ENCODE measurements around the gene OR4D1. TPM values are rescaled to one million over a fixed set of nuclear protein-coding genes. Genes with fewer than 3 reads are reported as not detected.

The OR4D1 gene
- total and polyA plus RNA-seq, 2 of the 13 experiments (the other 11 are each of a cell fraction or from before 2014, with no cell fraction given), result not detected

GRCh38 chr17:58192612-58193011 is 44.4 kb downstream of the OR4D1 start, which contains the start of gene EPX:
EPX (plus strand) TSS chr17:58192726; CDS start chr17:58192847, 121 bp downstream.
- H3K27me3 ChIP-seq (ENCODE audit: control insufficient read depth in 1 of 2, insufficient read depth in 2 of 2, low read length in 2 of 2), result peaks cover 3 to 68% of the 10 kb centered on the region in 2 experiments; a peak in 4 of 5 replicates
- DNase-seq (ENCODE audit: low spot score) (no peak), FAIRE-seq (no peak), ATAC-seq (no peak)
- no peaks in the 10 kb centered on the region for H3K4me1 ChIP-seq (ENCODE audit: insufficient read depth, low read length)
- H3K9me3 ChIP-seq (ENCODE audit: low read length), result no peaks in the 10 kb centered on the region
- POLR2A ChIA-PET, result no interaction called here
- H3K4me3 ChIP-seq (replicated peaks in 1 of 3; ENCODE audit: insufficient read depth in 1 of 3, low read depth in 2 of 3, low read length in 3 of 3), result no peak within 1 kb of the TSS
- H3K4me2 ChIP-seq (ENCODE audit: low read depth, low read length), result no peak within 1 kb of the TSS
- H3K36me3 ChIP-seq (replicated peaks in 1 of 2; ENCODE audit: control insufficient read depth in 1 of 2, insufficient read depth in 2 of 2, low read length in 2 of 2), result no peaks in the 10 kb centered on the region
- CTCF ChIA-PET (ENCODE audit: low intra/inter-chr PET ratio, low total read pairs), result no interaction called here
- H4K20me1 ChIP-seq (ENCODE audit: insufficient read depth, low read length), result no peaks in the 10 kb centered on the region
- TF ChIP-seq KLF15 (CRISPR knock-in tag; IDR thresholded peaks at IDR 0.05; ENCODE audit: borderline replicate concordance) (no peak), HOXA7 (CRISPR knock-in tag; IDR thresholded peaks at IDR 0.05) (no peak), ZNF543 (CRISPR knock-in tag; IDR thresholded peaks at IDR 0.05) (no peak), SMYD3 (CRISPR knock-in tag; IDR thresholded peaks at IDR 0.05) (no peak), HMGXB4 (CRISPR knock-in tag; IDR thresholded peaks at IDR 0.05; ENCODE audit: borderline replicate concordance in 1 of 2, low read depth in 1 of 2) (no peak), PHF5A (CRISPR knock-in tag; IDR thresholded peaks at IDR 0.05; ENCODE audit: low read depth, unreplicated experiment) (no peak), ZNF674 (CRISPR knock-in tag; IDR thresholded peaks at IDR 0.05; ENCODE audit: low read depth) (no peak), SIX1 (CRISPR knock-in tag; IDR thresholded peaks at IDR 0.05; ENCODE audit: borderline replicate concordance) (no peak), NR2F1 (CRISPR knock-in tag; IDR thresholded peaks at IDR 0.05) (no peak), SKIL (CRISPR knock-in tag; IDR thresholded peaks at IDR 0.05; ENCODE audit: borderline replicate concordance) (no peak)
- in situ Hi-C loops (cut with HindIII; ENCODE audit: extremely low pct_ligation_motif_present, low pct_unique_long_range_greater_than_20kb), result no loop called here
- BruUV-seq (replicated peaks), result no TSS peak
- no peak within 1 kb of the TSS for H3K9ac ChIP-seq (ENCODE audit: insufficient read depth, low read depth, low read length)
- H3K27ac ChIP-seq (ENCODE audit: extremely low read length, insufficient read depth, low read length), result no peak within 1 kb of the TSS
- 11% methylated on average over 5 of the region's 6 CpGs for WGBS (ENCODE audit: low lambda C conversion rate)
- H3K79me2 ChIP-seq (ENCODE audit: insufficient read depth, low read length), result no peaks in the 10 kb centered on the region
- intact Hi-C loops (cut with micrococcal nuclease; ENCODE audit: unreplicated experiment), result no loop called here
- no peak within 1 kb of the TSS for H2AFZ ChIP-seq (ENCODE audit: low read length)

Measured in HepG2 (cell line).